Esophagus muscularis mucosa (tissue), 4 donors: ENCODE measurements around the gene EXOC3L1. TPM values are rescaled to one million over a fixed set of nuclear protein-coding genes. Genes with fewer than 3 reads are reported as not detected.

ENCODE experiments used
- DNase-seq: peaks from one replicate; pipeline ENCODE4 v3.0.0-alpha.2; 2017; ENCODE audit errors: extremely low spot score
- H3K27ac ChIP-seq, 4 donors: fragments of 200-600 bp; sonication (generic); replicated peaks in 1 of 4; 1 replicate in 3 of 4; 2 replicates in 1 of 4; pipeline ENCODE4 v1.5.1; 2016 to 2019; ENCODE audit warnings: mild to moderate bottlenecking in 1 of 4
- H3K27me3 ChIP-seq, 4 donors: fragments of 200-600 bp; sonication (generic); one replicate each; pipeline versions ENCODE4 v1.5.1 to v1.6.0; 2016 to 2019
- H3K36me3 ChIP-seq, 4 donors: fragments of 200-600 bp; sonication (generic); one replicate each; pipeline ENCODE4 v1.5.1; 2016 to 2019
- H3K4me1 ChIP-seq, 4 donors: fragments of 200-600 bp; sonication (generic); one replicate each; pipeline ENCODE4 v1.5.1; 2016 to 2019
- H3K4me3 ChIP-seq, 4 donors: fragments of 200-600 bp; sonication (generic); 1 replicate in 2 of 4; 2 replicates in 2 of 4; pipeline ENCODE4 v1.5.1; 2016 to 2019; ENCODE audit warnings: mild to moderate bottlenecking in 4 of 4, moderate library complexity in 1 of 4
- H3K9me3 ChIP-seq, 4 donors: fragments of 200-600 bp; sonication (generic); 1 replicate in 3 of 4; 2 replicates in 1 of 4; pipeline ENCODE4 v1.5.1; 2016 to 2019
- EP300 ChIP-seq: sonication (generic); formaldehyde crosslinking; IDR thresholded peaks from one replicate; pipeline ENCODE4 v1.6.1; 2017; ENCODE audit warnings: antibody characterized with exemption
- POLR2A ChIP-seq: fragments of 450-650 bp; IDR thresholded peaks from one replicate; pipeline ENCODE4 v1.6.1; 2017; ENCODE audit warnings: antibody characterized with exemption, moderate library complexity, mild to moderate bottlenecking, low read depth
- POLR2AphosphoS5 ChIP-seq, 2 donors: sonication (generic); formaldehyde crosslinking; IDR thresholded peaks; one replicate each; pipeline ENCODE4 v1.6.1; 2017; ENCODE audit warnings: antibody characterized with exemption in 2 of 2
- WGBS: methylation state at CpG from one replicate; pipeline ENCODE4 v1.1.5; 2018; 5-methylcytosine and 5-hydroxymethylcytosine counted together
- intact Hi-C: fragments of 100-400 bp; cut with DNase I; formaldehyde crosslinking; loops from one replicate; pipeline ENCODE4 v1.15.1; 2023
- total RNA-seq, 4 donors: library from RNA; depleted of rRNA; stranded (reverse); fragments of >200 nt; gene quantifications; one replicate each; pipeline versions ENCODE4 v1.1.0 to v1.2.1, GENCODE V29; 2016
- TF ChIP-seq, protein P1 (sequence below), 3 experiments: fragments of 200-600 bp in 2 of 3; fragments of 450-650 bp in 1 of 3; sonication (generic) in 2 of 3; IDR thresholded peaks; one replicate each; pipeline ENCODE4 v1.5.1; 2017 to 2019; ENCODE audit warnings: antibody characterized with exemption in 3 of 3, mild to moderate bottlenecking in 2 of 3, moderate library complexity in 1 of 3

The EXOC3L1 gene
- total RNA-seq, 4 donors from 2014 or later: 1.2 to 4.0 (median 2.1) TPM

- no peak for DNase-seq
- TF ChIP-seq POLR2A (no peak), EP300 (no peak)
- TF ChIP-seq, protein P1, sequence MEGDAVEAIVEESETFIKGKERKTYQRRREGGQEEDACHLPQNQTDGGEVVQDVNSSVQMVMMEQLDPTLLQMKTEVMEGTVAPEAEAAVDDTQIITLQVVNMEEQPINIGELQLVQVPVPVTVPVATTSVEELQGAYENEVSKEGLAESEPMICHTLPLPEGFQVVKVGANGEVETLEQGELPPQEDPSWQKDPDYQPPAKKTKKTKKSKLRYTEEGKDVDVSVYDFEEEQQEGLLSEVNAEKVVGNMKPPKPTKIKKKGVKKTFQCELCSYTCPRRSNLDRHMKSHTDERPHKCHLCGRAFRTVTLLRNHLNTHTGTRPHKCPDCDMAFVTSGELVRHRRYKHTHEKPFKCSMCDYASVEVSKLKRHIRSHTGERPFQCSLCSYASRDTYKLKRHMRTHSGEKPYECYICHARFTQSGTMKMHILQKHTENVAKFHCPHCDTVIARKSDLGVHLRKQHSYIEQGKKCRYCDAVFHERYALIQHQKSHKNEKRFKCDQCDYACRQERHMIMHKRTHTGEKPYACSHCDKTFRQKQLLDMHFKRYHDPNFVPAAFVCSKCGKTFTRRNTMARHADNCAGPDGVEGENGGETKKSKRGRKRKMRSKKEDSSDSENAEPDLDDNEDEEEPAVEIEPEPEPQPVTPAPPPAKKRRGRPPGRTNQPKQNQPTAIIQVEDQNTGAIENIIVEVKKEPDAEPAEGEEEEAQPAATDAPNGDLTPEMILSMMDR (IDR thresholded peaks at IDR 0.05): no peak
- H3K9me3 ChIP-seq: no peaks in the 10 kb centered on the region
- peaks cover 30 to 80% (median 72%) of the 10 kb centered on the region in 4 donors for H3K36me3 ChIP-seq
- intact Hi-C loops: no loop called here
- H3K4me1 ChIP-seq: peaks cover 7 to 26% (median 23%) of the 10 kb centered on the region in 4 donors
- no peaks in the 10 kb centered on the region for H3K27me3 ChIP-seq
- H3K27ac ChIP-seq: no peak overlapping the region
- WGBS: 90% methylated on average over 8 of the region's 8 CpGs
- no peak overlapping the region for H3K4me3 ChIP-seq
Measured at GRCh38 chr16:67200491-67200890, 10.6 kb upstream of the EXOC3L1 start.

- H3K4me3 ChIP-seq: peak overlapping the region in 3 of 4 donors; percentile 13 to 40 (median 20)
- 29% methylated on average over 15 of the region's 22 CpGs for WGBS
- DNase-seq: no peak
- H3K27me3 ChIP-seq: no peaks in the 10 kb centered on the region
- H3K9me3 ChIP-seq: no peaks in the 10 kb centered on the region
- peaks cover 37 to 87% (median 79%) of the 10 kb centered on the region in 4 donors for H3K36me3 ChIP-seq
- intact Hi-C loops: no loop called here
- no peak overlapping the region for H3K27ac ChIP-seq
- TF ChIP-seq, protein P1 (IDR thresholded peaks at IDR 0.05): no peak
- no peak for TF ChIP-seq POLR2A
- TF ChIP-seq EP300: no peak
- TF ChIP-seq POLR2AphosphoS5 (IDR thresholded peaks at IDR 0.05): no peak
- H3K4me1 ChIP-seq: peaks cover 7 to 27% (median 23%) of the 10 kb centered on the region in 4 donors
Measured at GRCh38 chr16:67199808-67200198, 9.9 kb upstream of the EXOC3L1 start.

- Histone ChIP-seq H3K4me3 (peak within 1 kb of the TSS in 3 of 4 donors; percentile 13 to 40 (median 20)), H3K36me3 (peaks cover 43 to 91% (median 82%) of the 10 kb centered on the region in 4 donors), H3K4me1 (peaks cover 9 to 33% (median 29%) of the 10 kb centered on the region in 4 donors), H3K27me3 (no peaks in the 10 kb centered on the region), H3K9me3 (no peaks in the 10 kb centered on the region), H3K27ac (peak within 1 kb of the TSS in 1 of 4 donors; percentile 13)
- 39% methylated on average over 36 of the region's 61 CpGs for WGBS
- intact Hi-C loops: no loop called here
- DNase-seq: no peak
- TF ChIP-seq, protein P1 (IDR thresholded peaks at IDR 0.05): peak in 2 of 3 experiments; percentile 28 to 49
- no peak for TF ChIP-seq POLR2AphosphoS5 (IDR thresholded peaks at IDR 0.05)
Measured at GRCh38 chr16:67199011-67199807, 9.3 kb upstream of the EXOC3L1 start, which contains the start of gene ELMO3. ELMO3 (plus strand) TSS chr16:67199131; CDS start chr16:67199327, 196 bp downstream.

DNA sequence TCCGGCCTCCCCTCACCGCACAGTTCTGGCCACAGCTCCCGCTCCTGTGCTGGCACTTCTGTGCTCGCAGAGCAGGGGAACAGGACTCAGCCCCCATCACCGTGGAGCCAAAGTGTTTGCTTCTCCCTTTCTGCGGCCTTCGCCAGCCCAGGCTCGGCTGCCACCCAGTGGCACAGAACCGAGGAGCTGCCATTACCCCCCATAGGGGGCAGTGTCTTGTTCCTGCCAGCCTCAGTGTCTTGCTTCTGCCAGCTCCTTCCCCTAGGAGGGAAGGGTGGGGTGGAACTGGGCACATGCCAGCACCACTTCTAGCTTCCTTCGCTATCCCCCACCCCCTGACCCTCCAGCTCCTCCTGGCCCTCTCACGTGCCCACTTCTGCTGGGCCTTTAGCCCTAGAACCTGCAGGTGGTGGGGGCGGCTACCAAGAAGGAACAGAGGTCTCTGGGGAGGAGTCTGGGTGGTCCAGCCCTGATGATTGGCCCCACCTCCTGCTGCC lies 8.3 kb upstream of the EXOC3L1 start:
- Histone ChIP-seq H3K4me1 (peaks cover 18 to 42% (median 38%) of the 10 kb centered on the region in 4 donors), H3K4me3 (no peak overlapping the region), H3K27ac (no peak overlapping the region), H3K27me3 (no peaks in the 10 kb centered on the region), H3K36me3 (peaks cover 41 to 91% (median 81%) of the 10 kb centered on the region in 4 donors), H3K9me3 (no peaks in the 10 kb centered on the region)
- TF ChIP-seq, protein P1 (IDR thresholded peaks at IDR 0.05): peak; percentile 17 to 48 (median 18)
- TF ChIP-seq POLR2A (no peak), POLR2AphosphoS5 (IDR thresholded peaks at IDR 0.05) (peak in 1 of 2 donors; percentile 5), EP300 (no peak)
- WGBS: 51% methylated on average over 7 of the region's 12 CpGs
- DNase-seq: no peak
- intact Hi-C loops: no loop called here
